HG03280 (cell line): ENCODE measurements around the gene PKD2L2.
"Not testable (repeated sequence)": the region's sequence is repeated elsewhere in the genome, so short reads cannot be mapped to it uniquely, and the experiment has no call there.

Experiments
- ATAC-seq: cut with Tn5 transposase; IDR thresholded peaks from one replicate; pipeline ENCODE4 v1.9.1; 2021; ENCODE audit warnings: mild to moderate bottlenecking, moderate library complexity; ENCODE audit not compliant: unreplicated experiment

The PKD2L2 gene

DNA sequence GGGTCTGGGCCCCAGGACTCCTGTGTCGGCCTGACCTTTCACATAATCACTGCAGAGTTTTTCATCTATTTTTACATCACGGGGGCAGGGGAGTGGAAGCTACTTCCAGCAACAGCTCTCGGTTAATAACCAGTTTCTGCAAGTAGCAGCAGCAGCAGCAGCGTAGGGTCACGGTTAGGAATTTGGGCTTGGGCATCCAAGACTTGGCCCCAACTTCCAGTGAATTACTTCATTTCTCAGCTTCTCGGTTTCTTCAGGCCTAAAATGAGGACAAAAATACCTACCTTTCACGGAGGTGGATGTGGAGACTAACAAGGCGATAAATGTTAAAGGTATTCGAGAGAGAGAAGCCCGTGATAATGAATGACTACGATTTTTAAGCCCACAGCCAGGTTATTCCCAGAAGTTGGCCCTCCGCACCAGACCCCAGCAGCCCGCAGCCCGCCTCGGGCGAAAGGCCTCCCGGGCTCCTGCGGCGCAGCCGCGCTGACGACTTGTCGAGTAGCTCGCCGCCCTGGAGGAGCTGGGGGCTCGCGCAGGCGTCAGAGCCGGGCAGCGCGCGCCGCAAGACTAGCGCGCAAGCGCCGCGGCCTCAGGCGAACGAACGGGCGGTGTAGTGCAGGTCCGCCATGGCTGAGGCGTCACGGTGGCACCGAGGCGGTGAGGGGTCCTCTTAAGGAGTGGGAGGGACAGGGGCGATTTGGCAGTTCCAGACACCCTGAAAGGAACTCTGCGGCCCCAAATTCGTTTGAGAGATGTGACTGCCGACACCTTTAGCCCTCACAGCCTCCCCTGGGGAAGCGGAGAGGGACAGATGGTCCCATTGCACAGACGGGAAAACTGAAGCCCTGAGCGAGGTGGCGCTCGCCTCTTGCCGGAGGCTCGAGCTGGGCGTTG is at the start of gene PKD2L2:
Gene PKD2L2 (plus strand): TSS at position 595 of the 897 bp plus-strand sequence. CDS start 35 bp downstream, at position 630.
- ATAC-seq, result peak; percentile 95

DNA sequence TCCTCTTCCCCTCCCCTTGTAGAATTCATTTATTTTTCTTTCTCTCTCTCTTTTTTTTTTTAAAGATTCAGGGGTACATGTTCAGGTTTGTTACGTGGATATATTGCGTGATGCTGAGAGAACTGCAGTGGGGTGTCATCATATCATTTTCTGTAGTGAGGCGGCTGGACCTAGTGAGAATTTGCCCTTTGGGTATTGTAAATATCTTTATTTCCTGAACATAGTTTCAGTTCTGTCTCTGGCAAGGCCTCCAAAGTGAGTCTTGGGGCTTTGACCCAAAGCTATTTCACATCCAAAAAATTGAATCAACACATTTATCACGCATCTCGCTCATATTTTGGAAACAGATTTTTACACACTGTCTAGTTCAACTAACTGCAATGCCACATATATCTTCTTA is 47.0 kb upstream of the PKD2L2 start:
- ATAC-seq, result no peak

GRCh38 chr5:137843676-137844299 is 45.5 kb upstream of the PKD2L2 start:
- no peak for ATAC-seq

DNA sequence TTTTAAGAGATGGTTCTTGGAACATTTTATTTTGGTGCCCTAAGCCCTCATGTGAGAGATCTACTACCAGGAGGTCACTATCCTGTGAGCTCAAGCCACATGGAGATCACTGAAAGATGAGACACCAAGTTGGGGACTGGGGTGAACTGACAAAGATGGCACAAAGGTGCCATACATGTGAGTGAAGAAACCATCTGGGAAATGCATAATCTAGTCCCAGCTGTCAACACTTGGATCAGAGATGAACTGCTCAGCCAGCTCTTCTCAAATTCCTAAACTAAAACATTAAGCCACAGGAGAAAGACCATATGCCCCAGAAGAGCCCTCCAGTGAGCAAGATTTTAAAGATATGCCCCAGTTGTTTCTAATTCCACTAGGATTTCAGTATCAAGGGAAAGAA is 43.8 kb upstream of the PKD2L2 start:
- ATAC-seq, result no peak

GRCh38 chr5:137847687-137848086 is 41.6 kb upstream of the PKD2L2 start:
- no peak for ATAC-seq

GRCh38 chr5:137853165-137853564 is 36.1 kb upstream of the PKD2L2 start:
- ATAC-seq, result not testable (repeated sequence)

GRCh38 chr5:137856201-137856600 is 33.1 kb upstream of the PKD2L2 start:
- ATAC-seq, result no peak

DNA sequence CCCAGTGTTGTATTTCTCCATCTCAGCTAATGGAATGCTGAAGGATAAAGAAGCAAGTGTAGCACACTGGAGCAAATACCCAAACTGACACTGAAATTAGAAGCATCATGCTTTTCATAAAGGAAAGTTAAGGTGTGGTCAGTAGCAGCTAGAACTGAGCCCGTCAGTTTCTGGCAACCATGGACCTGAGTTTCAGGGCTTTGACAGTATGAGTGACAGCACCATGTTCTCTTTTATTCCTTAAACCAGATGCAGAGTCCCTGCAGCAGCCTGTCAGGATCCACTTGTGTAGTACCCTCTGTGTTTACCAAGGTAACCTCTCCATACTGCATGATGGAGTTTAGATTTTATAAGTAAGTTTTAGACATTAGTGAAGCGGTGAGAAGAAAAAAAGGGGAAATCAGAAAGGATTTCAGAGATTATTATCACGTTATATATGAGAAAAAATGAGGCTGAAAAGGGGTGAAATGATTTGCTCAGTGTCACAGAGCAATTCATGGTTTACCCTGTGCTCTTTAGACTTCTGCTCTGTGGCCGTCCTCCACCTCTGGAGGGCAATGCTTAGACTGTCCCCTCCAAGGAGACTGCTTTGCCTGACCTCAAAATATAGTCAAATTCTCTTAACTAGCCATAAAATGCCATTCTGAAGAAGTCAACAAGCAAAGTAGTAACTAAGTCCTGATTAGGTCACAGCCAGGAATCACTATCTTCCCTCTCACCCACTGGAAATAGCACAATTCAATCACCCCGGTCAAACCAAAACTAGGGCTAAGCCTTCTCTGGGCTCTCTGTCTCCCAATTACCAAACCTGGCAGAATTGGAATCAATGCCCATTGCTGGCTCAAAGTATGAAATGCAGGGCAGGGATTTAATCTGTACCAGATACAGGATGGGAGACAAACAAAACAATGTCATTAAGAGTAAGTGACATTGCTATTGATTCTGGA is 32.1 kb upstream of the PKD2L2 start:
- no peak for ATAC-seq

DNA sequence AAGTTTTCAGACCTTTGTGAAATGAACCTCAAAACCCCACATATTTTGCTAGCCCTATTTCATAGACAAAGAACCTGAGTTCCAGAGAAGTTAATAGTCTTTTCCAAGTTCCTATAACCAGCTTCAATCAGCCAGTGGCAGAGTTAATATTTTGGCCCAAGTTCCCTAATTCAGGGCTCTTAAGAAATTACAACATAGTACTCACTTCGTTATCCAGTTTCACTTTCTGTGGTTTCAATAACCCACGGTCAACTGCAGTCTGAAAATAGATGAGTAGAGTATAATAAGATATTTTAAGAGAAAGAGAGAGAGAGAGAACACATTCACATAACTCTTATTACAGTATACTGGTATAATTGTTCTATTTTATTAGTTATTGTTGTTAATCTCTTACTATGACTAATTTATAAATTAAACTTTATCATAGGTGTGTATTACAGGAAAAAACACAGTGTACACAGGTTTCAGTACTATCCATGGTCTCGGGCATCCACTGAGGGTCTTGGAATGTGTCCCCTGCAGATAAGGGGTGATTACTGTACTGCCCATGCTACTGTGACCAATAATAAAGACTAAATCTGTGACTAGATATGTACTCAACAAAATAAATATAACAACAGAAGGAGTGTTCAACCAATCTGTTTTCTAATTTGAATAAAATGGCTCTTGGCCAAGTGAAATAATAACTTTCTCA is 30.9 kb upstream of the PKD2L2 start:
- peak; percentile 79 for ATAC-seq

- ATAC-seq, result no peak
Observed at GRCh38 chr5:137858954-137859353, 30.3 kb upstream of the PKD2L2 start.

DNA sequence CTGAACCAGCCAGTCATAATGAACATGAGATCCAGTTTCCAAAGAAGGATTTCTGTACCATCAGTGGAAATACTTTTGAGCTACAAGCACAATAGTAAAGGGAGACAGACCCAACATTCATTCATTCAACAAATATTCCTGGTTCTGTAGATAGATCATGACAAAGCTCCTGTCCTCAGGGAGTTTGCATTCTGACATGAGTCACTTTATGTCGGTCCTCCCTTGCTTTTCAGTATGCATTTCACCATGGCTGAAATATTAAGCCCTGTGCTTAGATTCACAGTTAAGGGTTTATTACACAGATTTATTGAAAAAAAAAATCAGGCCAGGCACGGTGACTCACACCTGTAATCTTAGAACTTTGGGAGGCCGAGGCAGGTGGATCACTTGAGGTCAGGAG is 27.0 kb upstream of the PKD2L2 start:
- ATAC-seq, result no peak

- not testable (repeated sequence) for ATAC-seq
Observed at GRCh38 chr5:137863653-137864052, 25.6 kb upstream of the PKD2L2 start.

DNA sequence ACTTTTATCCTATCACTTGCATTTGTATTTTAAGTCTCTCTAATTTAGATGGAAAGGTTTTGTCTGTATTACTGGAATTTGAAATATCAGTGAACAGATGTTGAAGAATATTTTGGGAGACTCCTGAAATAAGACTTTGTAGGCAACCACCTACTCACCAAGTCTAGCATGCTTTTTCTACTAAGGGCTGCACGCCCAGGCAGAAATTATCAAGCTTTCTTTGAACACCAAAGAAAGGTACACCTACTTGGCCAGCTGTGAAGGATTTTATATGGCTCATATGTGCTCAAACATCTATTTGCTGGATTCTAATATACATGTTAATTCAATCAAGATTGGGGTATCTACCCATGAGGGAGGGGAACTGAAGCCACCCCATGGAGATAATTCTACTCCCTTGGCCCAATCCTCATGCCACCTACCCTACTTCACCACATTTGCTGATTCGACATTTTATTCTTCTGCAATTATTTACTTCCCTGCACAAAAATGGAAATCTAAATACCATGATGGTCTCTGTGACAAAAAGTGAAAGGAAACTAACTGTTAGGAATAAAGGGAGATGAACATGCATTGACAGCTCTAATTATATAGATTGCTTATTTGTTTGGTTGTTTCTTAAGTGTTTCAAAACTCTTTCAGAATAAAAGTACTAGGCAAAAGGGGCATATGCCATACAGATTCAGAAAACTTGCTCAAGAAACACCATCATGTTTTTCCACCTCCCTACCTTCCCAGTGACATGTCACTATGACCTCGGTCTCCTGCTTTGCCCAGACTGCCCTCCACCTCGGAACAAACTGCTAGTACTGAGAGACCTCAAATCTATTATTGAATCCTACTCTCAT is 22.5 kb upstream of the PKD2L2 start:
- ATAC-seq, result no peak

GRCh38 chr5:137867664-137868063 is 21.6 kb upstream of the PKD2L2 start, which contains the start of gene MYOT:
TSS of gene MYOT (plus strand) at chr5:137867860. CDS start at chr5:137870652, 2,792 bp downstream.
- ATAC-seq, result no peak

GRCh38 chr5:137870647-137871339 is 18.5 kb upstream of the PKD2L2 start:
- no peak for ATAC-seq

DNA sequence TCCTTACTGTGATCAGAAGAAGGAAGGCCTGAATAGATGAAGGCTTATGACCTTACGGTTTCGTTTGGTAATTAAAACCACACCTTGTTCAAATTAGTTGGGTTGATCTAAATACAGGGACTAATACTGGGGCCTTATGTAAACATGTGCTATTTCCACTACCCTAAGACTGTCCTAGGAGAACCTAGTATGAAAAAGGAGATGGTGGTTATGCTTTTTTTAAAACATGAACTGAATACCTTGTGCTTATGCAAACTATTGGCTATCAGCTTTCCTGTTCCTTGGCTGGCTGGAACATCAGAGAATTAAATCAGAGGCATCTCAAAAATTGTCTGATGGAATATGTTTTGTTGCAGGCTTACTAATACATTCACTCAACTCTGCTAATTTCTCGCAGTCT is 17.7 kb upstream of the PKD2L2 start:
- ATAC-seq, result no peak

DNA sequence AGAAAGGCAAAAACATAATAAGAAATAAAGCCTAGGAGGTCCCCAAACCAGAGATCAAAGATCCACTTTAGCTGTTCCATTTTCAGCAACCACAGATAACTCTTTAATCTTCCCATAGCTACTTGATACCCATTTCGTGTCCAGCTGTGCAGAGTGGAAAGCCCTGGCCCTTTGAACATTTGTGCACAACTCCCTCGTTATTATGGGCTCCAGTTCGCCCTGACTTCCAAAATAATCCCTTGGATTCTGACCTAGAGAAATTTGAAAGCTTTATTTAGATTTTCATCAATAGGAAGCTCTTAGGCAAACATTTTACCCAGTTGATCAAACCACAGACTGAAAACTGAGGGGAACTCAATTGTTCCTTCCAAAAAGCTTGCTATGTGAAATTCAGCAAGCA is 16.8 kb upstream of the PKD2L2 start:
- ATAC-seq, result no peak

DNA sequence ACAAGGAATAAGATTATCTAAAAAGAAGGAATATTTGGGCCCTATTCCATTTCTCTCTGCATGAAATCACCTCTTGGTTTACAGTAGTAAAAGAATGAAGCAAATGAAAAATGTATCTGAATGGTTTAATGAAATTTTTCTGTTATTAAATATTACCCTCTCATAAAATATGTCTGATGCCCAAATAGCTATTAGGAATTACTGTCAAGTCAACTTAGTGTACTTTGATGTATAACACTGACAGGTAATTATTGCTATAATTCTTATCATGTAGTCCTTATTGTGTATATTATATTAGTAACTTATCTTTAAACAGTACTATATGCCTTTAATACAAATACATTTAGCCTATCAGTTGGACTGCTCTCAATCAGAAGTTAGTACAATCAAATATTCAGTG is 13.2 kb upstream of the PKD2L2 start:
- no peak for ATAC-seq

- ATAC-seq, result no peak
Observed at GRCh38 chr5:137880313-137880712, 8.9 kb upstream of the PKD2L2 start.
